Measurements from ENCODE around the gene RIMBP2. TPM values are rescaled to one million over a fixed set of nuclear protein-coding genes. Genes with fewer than 3 reads are reported as not detected.

Gene RIMBP2
- polyA plus RNA-seq, 1 donor from 2014 or later = 14.6 TPM

GRCh38 chr12:130656411-130656810, 59.7 kb downstream of the RIMBP2 start:
- Histone ChIP-seq H3K4me2 (ENCODE audit: low read length) (no peak overlapping the region), H3F3A (ENCODE audit: insufficient read depth, low read length, poor library complexity, severe bottlenecking) (no peaks in the 10 kb centered on the region), H3K4me3 (ENCODE audit: low read length) (no peak overlapping the region), H3K27ac (ENCODE audit: low read length) (no peak overlapping the region), H4K20me1 (ENCODE audit: insufficient read depth) (no peaks in the 10 kb centered on the region), H2AFZ (ENCODE audit: low read depth, low read length) (no peak overlapping the region), H3K36me3 (ENCODE audit: insufficient read depth, low read length) (no peaks in the 10 kb centered on the region), H3K79me2 (replicated peaks; ENCODE audit: insufficient read depth, low read length) (no peaks in the 10 kb centered on the region), H3K9ac (ENCODE audit: low read length) (no peak overlapping the region), H3K9me2 (ENCODE audit: insufficient read depth, low read length) (no peaks in the 10 kb centered on the region), H3K9me3 (ENCODE audit: low read length) (no peaks in the 10 kb centered on the region), H3K27me3 (ENCODE audit: insufficient read depth, low read depth, low read length) (no peaks in the 10 kb centered on the region)
- TF ChIP-seq REST (IDR thresholded peaks at IDR 0.05; ENCODE audit: borderline replicate concordance) = no peak
- no peak for TF ChIP-seq RAD21 (conservative IDR thresholded peaks at IDR 0.05)
- TF ChIP-seq EZH2 (IDR thresholded peaks at IDR 0.05; ENCODE audit: borderline replicate concordance, insufficient read depth, low read length, poor library complexity, severe bottlenecking) = no peak
- no peak for TF ChIP-seq POLR2AphosphoS5 (IDR thresholded peaks at IDR 0.05)
- TF ChIP-seq SMC3 (conservative IDR thresholded peaks at IDR 0.05; ENCODE audit: poor library complexity) = no peak

GRCh38 chr12:130655881-130656280, 60.2 kb downstream of the RIMBP2 start:
- no peaks in the 10 kb centered on the region for H3K79me2 ChIP-seq (replicated peaks; ENCODE audit: insufficient read depth, low read length)

More at GRCh38 chr12:130655881-130656280, 60.2 kb downstream of the RIMBP2 start:
- no peaks in the 10 kb centered on the region for H3K9me2 ChIP-seq (ENCODE audit: insufficient read depth, low read length)
- H3K27me3 ChIP-seq (ENCODE audit: insufficient read depth, low read depth, low read length) = no peaks in the 10 kb centered on the region
- no peaks in the 10 kb centered on the region for H3K36me3 ChIP-seq (ENCODE audit: insufficient read depth, low read length)
- no peak overlapping the region for H3K4me3 ChIP-seq (ENCODE audit: low read length)
- no peak overlapping the region for H2AFZ ChIP-seq (ENCODE audit: low read depth, low read length)
- H3K4me2 ChIP-seq (ENCODE audit: low read length) = no peak overlapping the region
- TF ChIP-seq MXI1 (conservative IDR thresholded peaks at IDR 0.05; ENCODE audit: poor library complexity, severe bottlenecking) = no peak
- no peak for TF ChIP-seq REST (IDR thresholded peaks at IDR 0.05; ENCODE audit: borderline replicate concordance)
- no peak for TF ChIP-seq EP300 (conservative IDR thresholded peaks at IDR 0.05; ENCODE audit: poor library complexity, severe bottlenecking)
- no peak for TF ChIP-seq SMC3 (conservative IDR thresholded peaks at IDR 0.05; ENCODE audit: poor library complexity)
- no peak for TF ChIP-seq RAD21 (conservative IDR thresholded peaks at IDR 0.05)
- no peak for TF ChIP-seq TAF1 (IDR thresholded peaks at IDR 0.05; ENCODE audit: low read depth)
- TF ChIP-seq POLR2AphosphoS5 (IDR thresholded peaks at IDR 0.05) = no peak
- no peak overlapping the region for H3K27ac ChIP-seq (ENCODE audit: low read length)
- no peak overlapping the region for H3K9ac ChIP-seq (ENCODE audit: low read length)
- no peaks in the 10 kb centered on the region for H4K20me1 ChIP-seq (ENCODE audit: insufficient read depth)
- no peaks in the 10 kb centered on the region for H3F3A ChIP-seq (ENCODE audit: insufficient read depth, low read length, poor library complexity, severe bottlenecking)
- no peaks in the 10 kb centered on the region for H3K9me3 ChIP-seq (ENCODE audit: low read length)

All from neural cell (in vitro differentiated cells).